Caco-2 (cell line): Measurements from ENCODE around the gene TPBGL. TPM values are rescaled to one million over a fixed set of nuclear protein-coding genes. Genes with fewer than 3 reads are reported as not detected.

Source experiments
- BruUV-seq: library from RNA; stranded (reverse); fragments of 400-500 nt; replicated peaks from 2 replicates; lab custom pipeline; 2021; lab: Mats Ljungman, UMichigan
- CTCF ChIA-PET: fragments of 300-600 bp; sonication (Branson Sonifier 250); formaldehyde crosslinking; loops from one replicate; lab custom pipeline; 2022; ENCODE audit warnings: antibody characterized with exemption; lab: Charles Lee
- POLR2A ChIA-PET: fragments of 300-600 bp; sonication (Branson Sonifier 250); formaldehyde crosslinking; loops from one replicate; lab custom pipeline; 2022; ENCODE audit warnings: antibody characterized with exemption; lab: Charles Lee
- DNase-seq, 2 experiments: peaks; one replicate each; pipeline versions ENCODE4 v3.0.0 to v3.0.0-alpha.2; 2020 to 2022
- H3K27me3 ChIP-seq: replicated peaks from 2 replicates; pipeline ENCODE4 v1.6.0; 2011; ENCODE audit warnings: low read length; ENCODE audit not compliant: control insufficient read depth, insufficient read depth
- H3K36me3 ChIP-seq: 2 replicates; pipeline ENCODE4 v1.5.1; 2011; ENCODE audit warnings: low read length; ENCODE audit not compliant: control insufficient read depth, insufficient read depth
- H3K4me1 ChIP-seq: fragments of 250-450 bp; sonication (Bioruptor Pico); 2 replicates; pipeline ENCODE4 v1.5.1; 2020; ENCODE audit warnings: mild to moderate bottlenecking
- H3K4me3 ChIP-seq: 2 replicates; pipeline ENCODE4 v1.5.1; 2011; ENCODE audit warnings: low read depth, mild to moderate bottlenecking, control low read depth, low read length
- H3K9me3 ChIP-seq: fragments of 250-450 bp; sonication (Bioruptor Pico); 2 replicates; pipeline ENCODE4 v1.5.1; 2020; ENCODE audit warnings: mild to moderate bottlenecking, moderate library complexity
- H3K27ac Mint-ChIP-seq: one replicate; pipeline ENCODE4 v1.8.0; 2022; ENCODE audit warnings: mixed read lengths; ENCODE audit not compliant: unreplicated experiment
- H3K27me3 Mint-ChIP-seq: one replicate; pipeline ENCODE4 v1.8.0; 2022; ENCODE audit warnings: mixed read lengths; ENCODE audit not compliant: insufficient read depth, unreplicated experiment
- H3K36me3 Mint-ChIP-seq: one replicate; pipeline ENCODE4 v1.8.0; 2022; ENCODE audit warnings: mild to moderate bottlenecking, mixed read lengths; ENCODE audit not compliant: insufficient read depth, unreplicated experiment
- H3K4me1 Mint-ChIP-seq: one replicate; pipeline ENCODE4 v1.8.0; 2022; ENCODE audit warnings: low read depth, mixed read lengths; ENCODE audit not compliant: unreplicated experiment
- H3K4me3 Mint-ChIP-seq: one replicate; pipeline ENCODE4 v1.8.0; 2022; ENCODE audit warnings: mild to moderate bottlenecking, moderate library complexity, mixed read lengths; ENCODE audit not compliant: unreplicated experiment
- H3K9me3 Mint-ChIP-seq: one replicate; pipeline ENCODE4 v1.8.0; 2022; ENCODE audit warnings: mixed read lengths; ENCODE audit not compliant: unreplicated experiment
- CTCF ChIP-seq, 2 experiments: fragments of 200-600 bp in 1 of 2; IDR thresholded peaks; 1 replicate in 1 of 2; 2 replicates in 1 of 2; pipeline versions ENCODE4 v1.5.1 to v1.8.0; 2011 to 2022; ENCODE audit warnings: antibody characterized with exemption in 1 of 2, control low read depth in 1 of 2, inconsistent platforms in 1 of 2, low read depth in 1 of 2, low read length in 1 of 2, mild to moderate bottlenecking in 1 of 2, moderate library complexity in 1 of 2; ENCODE audit not compliant: insufficient read depth in 1 of 2, severe bottlenecking in 1 of 2, unreplicated experiment in 1 of 2
- intact Hi-C: fragments of 100-400 bp; cut with micrococcal nuclease; formaldehyde crosslinking; loops from one replicate; pipeline ENCODE4 v1.10.0; 2022; ENCODE audit not compliant: unreplicated experiment
- total RNA-seq: library from RNA; stranded (reverse); gene quantifications from 2 replicates; pipeline ENCODE4 v1.2.3, GENCODE V29; 2022

The TPBGL gene
- total RNA-seq, 1 experiment from 2014 or later = 0.18 TPM

- Mint-ChIP-seq H3K36me3 (no peaks in the 10 kb centered on the region), H3K27me3 (peaks cover 31% of the 10 kb centered on the region), H3K4me3 (no peak overlapping the region), H3K4me1 (no peaks in the 10 kb centered on the region), H3K27ac (no peak overlapping the region), H3K9me3 (no peaks in the 10 kb centered on the region)
- peaks cover 6% of the 10 kb centered on the region for H3K27me3 ChIP-seq
- no peak overlapping the region for H3K4me3 ChIP-seq
- no peak for TF ChIP-seq CTCF (IDR thresholded peaks at IDR 0.05; ENCODE audit: insufficient read depth in 1 of 2, low read depth in 1 of 2, low read length in 1 of 2, severe bottlenecking in 1 of 2, unreplicated experiment in 1 of 2)
- CTCF ChIA-PET = interaction anchor here (0.6 to 14.2 kb wide), 7 partner anchors 20 to 1236 kb away, joined by 3 to 437 read pairs (median 6); no protein-coding TSS in a partner anchor
- H3K9me3 ChIP-seq = no peaks in the 10 kb centered on the region
- peak in 1 of 2 experiments; percentile 27 for DNase-seq
- peaks cover 10% of the 10 kb centered on the region; the same call in 1 of the 2 replicates for H3K4me1 ChIP-seq
- POLR2A ChIA-PET = no interaction called here
- no TSS peak for BruUV-seq
- intact Hi-C loops = loop anchor here (10.0 kb wide), 1 partner anchor 539 kb away; no protein-coding TSS in a partner anchor
- no peaks in the 10 kb centered on the region for H3K36me3 ChIP-seq
Observed at GRCh38 chr11:75244052-75244814, 3.7 kb downstream of the TPBGL start.

GRCh38 chr11:75245356-75246005 lies 4.9 kb downstream of the TPBGL start:
- no peaks in the 10 kb centered on the region for H3K9me3 ChIP-seq
- intact Hi-C loops = loop anchor here (10.0 kb wide), 1 partner anchor 541 kb away; no protein-coding TSS in a partner anchor
- H3K27me3 ChIP-seq = peaks cover 6% of the 10 kb centered on the region
- peak in 1 of 2 experiments; percentile 34 for DNase-seq
- no peaks in the 10 kb centered on the region for H3K36me3 Mint-ChIP-seq
- peaks cover 21% of the 10 kb centered on the region for H3K27me3 Mint-ChIP-seq
- H3K4me1 Mint-ChIP-seq = no peaks in the 10 kb centered on the region
- no peaks in the 10 kb centered on the region for H3K9me3 Mint-ChIP-seq
- POLR2A ChIA-PET = no interaction called here
- CTCF ChIA-PET = interaction anchor here (0.7 to 14.2 kb wide), 8 partner anchors 21 to 316 kb away, joined by 3 to 437 read pairs (median 3); no protein-coding TSS in a partner anchor
- no peak overlapping the region for H3K4me3 Mint-ChIP-seq
- no TSS peak for BruUV-seq
- no peaks in the 10 kb centered on the region for H3K36me3 ChIP-seq
- H3K27ac Mint-ChIP-seq = no peak overlapping the region
- H3K4me1 ChIP-seq = peaks cover 7% of the 10 kb centered on the region; the same call in 1 of the 2 replicates
- no peak overlapping the region for H3K4me3 ChIP-seq
- TF ChIP-seq CTCF (IDR thresholded peaks at IDR 0.05; ENCODE audit: insufficient read depth in 1 of 2, low read depth in 1 of 2, low read length in 1 of 2, severe bottlenecking in 1 of 2, unreplicated experiment in 1 of 2) = peak in 1 of 2 experiments; percentile 17

- ChIA-PET CTCF (interaction anchor here (0.8 to 14.2 kb wide), 3 partner anchors 104 to 232 kb away, joined by 3 to 437 read pairs (median 3); no protein-coding TSS in a partner anchor), POLR2A (no interaction called here)
- no peak overlapping the region for H3K4me3 ChIP-seq
- no peaks in the 10 kb centered on the region for H3K9me3 ChIP-seq
- Mint-ChIP-seq H3K4me1 (no peaks in the 10 kb centered on the region), H3K4me3 (no peak overlapping the region), H3K9me3 (no peaks in the 10 kb centered on the region), H3K27me3 (peaks cover 21% of the 10 kb centered on the region), H3K36me3 (no peaks in the 10 kb centered on the region), H3K27ac (no peak overlapping the region)
- 0 out of 2 replicates have a peak, but pooled peaks cover under 1% of the 10 kb centered on the region for H3K4me1 ChIP-seq
- DNase-seq = peak in 1 of 2 experiments; percentile 39
- H3K36me3 ChIP-seq = no peaks in the 10 kb centered on the region
- H3K27me3 ChIP-seq = peaks cover 6% of the 10 kb centered on the region
- intact Hi-C loops = loop anchor here (10.0 kb wide), 1 partner anchor 541 kb away; no protein-coding TSS in a partner anchor
- no peak for TF ChIP-seq CTCF (IDR thresholded peaks at IDR 0.05; ENCODE audit: insufficient read depth in 1 of 2, low read depth in 1 of 2, low read length in 1 of 2, severe bottlenecking in 1 of 2, unreplicated experiment in 1 of 2)
- BruUV-seq = no TSS peak
Observed at GRCh38 chr11:75246006-75246670, 5.6 kb downstream of the TPBGL start.
